Measurements from ENCODE around the gene NACA2. TPM values are rescaled to one million over a fixed set of nuclear protein-coding genes. Genes with fewer than 3 reads are reported as not detected.
"Not testable (repeated sequence)": the region's sequence is repeated elsewhere in the genome, so short reads cannot be mapped to it uniquely, and the experiment has no call there.

The NACA2 gene
- total RNA-seq, 1 donor = not detected

DNA sequence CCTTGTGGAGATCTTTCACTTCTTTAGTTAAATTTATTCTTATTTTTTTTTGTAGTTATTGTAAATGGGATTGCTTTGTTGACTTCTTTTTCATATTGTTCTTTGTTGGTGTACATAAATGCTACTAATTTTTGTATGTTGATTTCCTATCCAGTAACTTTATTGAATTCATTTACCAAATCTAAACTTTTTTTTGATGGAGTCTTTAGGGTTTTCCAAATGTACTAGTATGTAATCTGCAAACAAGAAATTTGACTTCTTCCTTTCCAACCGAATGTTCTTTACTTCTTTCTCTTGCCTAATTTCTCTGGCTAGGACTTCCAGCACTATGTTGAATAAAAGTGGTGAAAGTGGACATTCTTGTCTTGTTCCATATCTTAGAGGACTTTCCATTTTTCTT is 41.8 kb upstream of the NACA2 start:
- DNase-seq (ENCODE audit: low read depth) = no peak
- TF ChIP-seq, protein P1, sequence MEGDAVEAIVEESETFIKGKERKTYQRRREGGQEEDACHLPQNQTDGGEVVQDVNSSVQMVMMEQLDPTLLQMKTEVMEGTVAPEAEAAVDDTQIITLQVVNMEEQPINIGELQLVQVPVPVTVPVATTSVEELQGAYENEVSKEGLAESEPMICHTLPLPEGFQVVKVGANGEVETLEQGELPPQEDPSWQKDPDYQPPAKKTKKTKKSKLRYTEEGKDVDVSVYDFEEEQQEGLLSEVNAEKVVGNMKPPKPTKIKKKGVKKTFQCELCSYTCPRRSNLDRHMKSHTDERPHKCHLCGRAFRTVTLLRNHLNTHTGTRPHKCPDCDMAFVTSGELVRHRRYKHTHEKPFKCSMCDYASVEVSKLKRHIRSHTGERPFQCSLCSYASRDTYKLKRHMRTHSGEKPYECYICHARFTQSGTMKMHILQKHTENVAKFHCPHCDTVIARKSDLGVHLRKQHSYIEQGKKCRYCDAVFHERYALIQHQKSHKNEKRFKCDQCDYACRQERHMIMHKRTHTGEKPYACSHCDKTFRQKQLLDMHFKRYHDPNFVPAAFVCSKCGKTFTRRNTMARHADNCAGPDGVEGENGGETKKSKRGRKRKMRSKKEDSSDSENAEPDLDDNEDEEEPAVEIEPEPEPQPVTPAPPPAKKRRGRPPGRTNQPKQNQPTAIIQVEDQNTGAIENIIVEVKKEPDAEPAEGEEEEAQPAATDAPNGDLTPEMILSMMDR (IDR thresholded peaks at IDR 0.05; ENCODE audit: insufficient read depth, low read depth, low read length) = no peak
- no peak overlapping the region for H3K4me3 ChIP-seq (ENCODE audit: low read depth, low read length)

- TF ChIP-seq, protein P1 (IDR thresholded peaks at IDR 0.05; ENCODE audit: insufficient read depth, low read depth, low read length) = no peak
- no peak for DNase-seq (ENCODE audit: low read depth)
- no peak overlapping the region for H3K4me3 ChIP-seq (ENCODE audit: low read depth, low read length)
Observed at GRCh38 chr17:61631800-61632199, 40.8 kb upstream of the NACA2 start.

- DNase-seq (ENCODE audit: low read depth); H3K4me3 ChIP-seq (ENCODE audit: low read depth, low read length): not testable (repeated sequence)
Observed at GRCh38 chr17:61628158-61628557, 37.1 kb upstream of the NACA2 start.

- DNase-seq (ENCODE audit: low read depth) = no peak
- H3K4me3 ChIP-seq (ENCODE audit: low read depth, low read length) = no peak overlapping the region
- TF ChIP-seq, protein P1 (IDR thresholded peaks at IDR 0.05; ENCODE audit: insufficient read depth, low read depth, low read length) = no peak
Observed at GRCh38 chr17:61627658-61628057, 36.6 kb upstream of the NACA2 start.

GRCh38 chr17:61627125-61627524 is 36.1 kb upstream of the NACA2 start:
- DNase-seq (ENCODE audit: low read depth) = no peak
- TF ChIP-seq, protein P1 (IDR thresholded peaks at IDR 0.05; ENCODE audit: insufficient read depth, low read depth, low read length) = no peak
- H3K4me3 ChIP-seq (ENCODE audit: low read depth, low read length) = no peak overlapping the region

GRCh38 chr17:61625564-61625963 is 34.5 kb upstream of the NACA2 start:
- no peak for DNase-seq (ENCODE audit: low read depth)
- H3K4me3 ChIP-seq (ENCODE audit: low read depth, low read length) = no peak overlapping the region
- TF ChIP-seq, protein P1 (IDR thresholded peaks at IDR 0.05; ENCODE audit: insufficient read depth, low read depth, low read length) = no peak

- H3K4me3 ChIP-seq (ENCODE audit: low read depth, low read length) = no peak overlapping the region
- TF ChIP-seq, protein P1 (IDR thresholded peaks at IDR 0.05; ENCODE audit: insufficient read depth, low read depth, low read length) = no peak
- DNase-seq (ENCODE audit: low read depth) = no peak
Observed at GRCh38 chr17:61624951-61625350, 33.9 kb upstream of the NACA2 start.

All from fibroblast of villous mesenchyme (primary cell).